22Rv1 (cell line): Measurements from ENCODE around the gene ARL8B.

ENCODE experiments used
- ZFX ChIP-seq: fragments of 450-650 bp; IDR thresholded peaks from 2 replicates; pipeline ENCODE4 v1.6.1; 2017; ENCODE audit warnings: antibody characterized with exemption, borderline replicate concordance
- TF ChIP-seq, protein P1 (sequence below): fragments of 450-650 bp; IDR thresholded peaks from 2 replicates; pipeline ENCODE4 v1.5.1; 2017; ENCODE audit warnings: mild to moderate bottlenecking

GRCh38 chr3:5187920-5188418 lies 65.9 kb downstream of the ARL8B start:
- TF ChIP-seq, protein P1, sequence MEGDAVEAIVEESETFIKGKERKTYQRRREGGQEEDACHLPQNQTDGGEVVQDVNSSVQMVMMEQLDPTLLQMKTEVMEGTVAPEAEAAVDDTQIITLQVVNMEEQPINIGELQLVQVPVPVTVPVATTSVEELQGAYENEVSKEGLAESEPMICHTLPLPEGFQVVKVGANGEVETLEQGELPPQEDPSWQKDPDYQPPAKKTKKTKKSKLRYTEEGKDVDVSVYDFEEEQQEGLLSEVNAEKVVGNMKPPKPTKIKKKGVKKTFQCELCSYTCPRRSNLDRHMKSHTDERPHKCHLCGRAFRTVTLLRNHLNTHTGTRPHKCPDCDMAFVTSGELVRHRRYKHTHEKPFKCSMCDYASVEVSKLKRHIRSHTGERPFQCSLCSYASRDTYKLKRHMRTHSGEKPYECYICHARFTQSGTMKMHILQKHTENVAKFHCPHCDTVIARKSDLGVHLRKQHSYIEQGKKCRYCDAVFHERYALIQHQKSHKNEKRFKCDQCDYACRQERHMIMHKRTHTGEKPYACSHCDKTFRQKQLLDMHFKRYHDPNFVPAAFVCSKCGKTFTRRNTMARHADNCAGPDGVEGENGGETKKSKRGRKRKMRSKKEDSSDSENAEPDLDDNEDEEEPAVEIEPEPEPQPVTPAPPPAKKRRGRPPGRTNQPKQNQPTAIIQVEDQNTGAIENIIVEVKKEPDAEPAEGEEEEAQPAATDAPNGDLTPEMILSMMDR, result no peak
- TF ChIP-seq ZFX, result no peak
